ENCODE results near the gene MED25. TPM values are rescaled to one million over a fixed set of nuclear protein-coding genes. Genes with fewer than 3 reads are reported as not detected.
A peak's percentile ranks its signal among the peaks of the same experiment; 100 is the strongest.

MED25 gene
- total RNA-seq, 1 experiment from 2014 or later: 89.7 TPM

- H3K9me3 Mint-ChIP-seq (ENCODE audit: low read depth, unreplicated experiment): peaks cover 5% of the 10 kb centered on the region
- H3K27me3 Mint-ChIP-seq (ENCODE audit: unreplicated experiment): no peaks in the 10 kb centered on the region
- CTCF ChIA-PET: interaction anchor here (0.6 to 2.0 kb wide), 4 partner anchors 12 to 643 kb away, joined by 3 to 9 read pairs (median 4); no protein-coding TSS in a partner anchor
- peak; percentile 96 for DNase-seq
- TF ChIP-seq, protein P1, sequence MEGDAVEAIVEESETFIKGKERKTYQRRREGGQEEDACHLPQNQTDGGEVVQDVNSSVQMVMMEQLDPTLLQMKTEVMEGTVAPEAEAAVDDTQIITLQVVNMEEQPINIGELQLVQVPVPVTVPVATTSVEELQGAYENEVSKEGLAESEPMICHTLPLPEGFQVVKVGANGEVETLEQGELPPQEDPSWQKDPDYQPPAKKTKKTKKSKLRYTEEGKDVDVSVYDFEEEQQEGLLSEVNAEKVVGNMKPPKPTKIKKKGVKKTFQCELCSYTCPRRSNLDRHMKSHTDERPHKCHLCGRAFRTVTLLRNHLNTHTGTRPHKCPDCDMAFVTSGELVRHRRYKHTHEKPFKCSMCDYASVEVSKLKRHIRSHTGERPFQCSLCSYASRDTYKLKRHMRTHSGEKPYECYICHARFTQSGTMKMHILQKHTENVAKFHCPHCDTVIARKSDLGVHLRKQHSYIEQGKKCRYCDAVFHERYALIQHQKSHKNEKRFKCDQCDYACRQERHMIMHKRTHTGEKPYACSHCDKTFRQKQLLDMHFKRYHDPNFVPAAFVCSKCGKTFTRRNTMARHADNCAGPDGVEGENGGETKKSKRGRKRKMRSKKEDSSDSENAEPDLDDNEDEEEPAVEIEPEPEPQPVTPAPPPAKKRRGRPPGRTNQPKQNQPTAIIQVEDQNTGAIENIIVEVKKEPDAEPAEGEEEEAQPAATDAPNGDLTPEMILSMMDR (IDR thresholded peaks at IDR 0.05; ENCODE audit: unreplicated experiment): no peak
- intact Hi-C loops (cut with micrococcal nuclease; ENCODE audit: unreplicated experiment): no loop called here
- peaks cover 72% of the 10 kb centered on the region for H3K36me3 Mint-ChIP-seq (ENCODE audit: insufficient read depth, unreplicated experiment)
- BruUV-seq (replicated peaks): no TSS peak
- H3K4me3 Mint-ChIP-seq (ENCODE audit: low read depth, unreplicated experiment): peak within 1 kb of the TSS; percentile 85
- H3K27ac Mint-ChIP-seq (ENCODE audit: unreplicated experiment): peak within 1 kb of the TSS; percentile 89
- H3K4me1 Mint-ChIP-seq (ENCODE audit: low read depth, unreplicated experiment): peaks cover 36% of the 10 kb centered on the region
Measured at GRCh38 chr19:49850487-49851342, 32.6 kb downstream of the MED25 start, which contains the start of gene PTOV1. TSS of gene PTOV1 (plus strand) at chr19:49851159.

DNA sequence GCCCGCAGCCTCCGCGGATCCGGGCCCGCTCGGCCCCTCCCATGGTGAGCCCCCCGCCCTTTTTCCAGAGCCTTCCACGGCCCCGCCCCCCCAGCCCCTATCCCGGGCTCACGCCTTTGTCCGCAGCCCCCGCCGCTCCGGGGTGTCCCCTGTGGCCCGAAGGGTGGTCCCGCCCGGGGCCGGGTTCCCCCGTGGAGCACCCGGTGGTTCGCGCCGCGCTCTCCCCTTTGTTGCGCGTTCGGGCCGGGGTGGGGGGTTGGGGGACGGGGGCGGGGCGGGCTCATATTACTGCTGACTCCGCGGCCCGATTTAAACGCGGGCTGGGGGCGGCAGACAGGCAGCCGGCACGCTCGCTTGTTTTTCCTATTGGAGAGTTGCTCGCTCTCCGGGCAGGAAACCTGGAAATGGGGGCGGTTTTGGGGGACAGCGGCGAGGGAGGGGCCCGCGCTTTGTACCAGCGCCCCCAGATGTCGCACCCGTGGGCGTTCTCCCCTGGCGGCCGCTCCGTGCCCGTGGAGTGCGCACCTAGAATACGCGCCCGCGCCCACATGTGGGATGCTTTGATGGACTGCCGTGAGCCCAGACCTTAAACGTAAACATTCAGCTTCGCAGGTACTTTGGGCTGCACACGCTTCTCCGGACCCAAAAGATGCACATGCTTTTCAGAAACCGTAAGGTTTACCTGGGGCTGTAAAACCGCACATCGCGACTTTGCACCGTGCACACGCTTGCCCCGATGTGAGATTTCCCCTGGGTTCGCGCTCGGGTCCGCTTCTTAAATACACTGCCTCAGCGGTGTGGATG, 33.6 kb downstream of the MED25 start:
- no TSS peak for BruUV-seq (replicated peaks)
- Mint-ChIP-seq H3K27ac (ENCODE audit: unreplicated experiment) (peak overlapping the region; percentile 89), H3K4me1 (ENCODE audit: low read depth, unreplicated experiment) (peaks cover 36% of the 10 kb centered on the region), H3K36me3 (ENCODE audit: insufficient read depth, unreplicated experiment) (peaks cover 81% of the 10 kb centered on the region), H3K9me3 (ENCODE audit: low read depth, unreplicated experiment) (peaks cover 5% of the 10 kb centered on the region), H3K27me3 (ENCODE audit: unreplicated experiment) (no peaks in the 10 kb centered on the region), H3K4me3 (ENCODE audit: low read depth, unreplicated experiment) (peak overlapping the region; percentile 85)
- TF ChIP-seq, protein P1 (IDR thresholded peaks at IDR 0.05; ENCODE audit: unreplicated experiment): no peak
- intact Hi-C loops (cut with micrococcal nuclease; ENCODE audit: unreplicated experiment): no loop called here
- CTCF ChIA-PET: no interaction called here
- peak; percentile 46 for DNase-seq

GRCh38 chr19:49852631-49853126, 34.6 kb downstream of the MED25 start:
- CTCF ChIA-PET: interaction anchor here (0.5 kb wide), 1 partner anchor 35 kb away, joined by 5 read pairs; no protein-coding TSS in a partner anchor
- intact Hi-C loops (cut with micrococcal nuclease; ENCODE audit: unreplicated experiment): no loop called here
- H3K27me3 Mint-ChIP-seq (ENCODE audit: unreplicated experiment): no peaks in the 10 kb centered on the region
- H3K4me3 Mint-ChIP-seq (ENCODE audit: low read depth, unreplicated experiment): peak overlapping the region; percentile 85
- peaks cover 5% of the 10 kb centered on the region for H3K9me3 Mint-ChIP-seq (ENCODE audit: low read depth, unreplicated experiment)
- BruUV-seq (replicated peaks): TSS peak; percentile 79
- TF ChIP-seq, protein P1 (IDR thresholded peaks at IDR 0.05; ENCODE audit: unreplicated experiment): no peak
- H3K36me3 Mint-ChIP-seq (ENCODE audit: insufficient read depth, unreplicated experiment): peaks cover 92% of the 10 kb centered on the region
- no peak for DNase-seq
- peaks cover 36% of the 10 kb centered on the region for H3K4me1 Mint-ChIP-seq (ENCODE audit: low read depth, unreplicated experiment)
- peak overlapping the region; percentile 89 for H3K27ac Mint-ChIP-seq (ENCODE audit: unreplicated experiment)

DNA sequence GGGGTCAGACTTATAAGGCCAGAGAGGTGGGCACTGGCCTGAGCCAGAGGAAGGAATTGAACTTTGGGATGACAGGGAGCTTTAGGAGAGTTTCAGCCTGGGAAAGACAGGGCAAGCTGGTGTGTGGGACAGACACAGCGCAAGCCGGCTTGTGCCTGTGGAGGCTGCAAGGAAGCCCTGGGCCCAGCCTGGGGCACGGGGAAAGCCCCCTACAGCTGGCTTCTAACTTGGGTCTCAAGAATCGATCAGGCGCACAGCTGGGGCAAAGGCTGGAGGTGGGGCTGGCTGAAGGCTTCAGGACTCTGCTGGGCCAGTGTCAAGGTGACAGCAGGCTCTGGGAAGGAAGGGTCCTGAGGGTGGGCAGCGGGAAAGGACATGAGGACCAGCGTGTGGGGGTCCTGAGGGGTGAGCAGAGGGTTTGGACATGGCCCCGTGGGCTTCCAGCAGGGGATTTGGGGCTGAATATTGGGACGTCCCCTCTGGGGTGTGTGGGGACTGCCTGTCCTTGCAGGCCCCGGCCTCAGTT, 35.8 kb downstream of the MED25 start:
- no peak for DNase-seq
- peak overlapping the region; percentile 44 for H3K27ac Mint-ChIP-seq (ENCODE audit: unreplicated experiment)
- peaks cover 24% of the 10 kb centered on the region for H3K4me1 Mint-ChIP-seq (ENCODE audit: low read depth, unreplicated experiment)
- BruUV-seq (replicated peaks): no TSS peak
- no peaks in the 10 kb centered on the region for H3K27me3 Mint-ChIP-seq (ENCODE audit: unreplicated experiment)
- intact Hi-C loops (cut with micrococcal nuclease; ENCODE audit: unreplicated experiment): no loop called here
- TF ChIP-seq, protein P1 (IDR thresholded peaks at IDR 0.05; ENCODE audit: unreplicated experiment): no peak
- peaks cover 95% of the 10 kb centered on the region for H3K36me3 Mint-ChIP-seq (ENCODE audit: insufficient read depth, unreplicated experiment)
- H3K4me3 Mint-ChIP-seq (ENCODE audit: low read depth, unreplicated experiment): no peak overlapping the region
- CTCF ChIA-PET: interaction anchor here (0.7 kb wide), 1 partner anchor 24 kb away, joined by 3 read pairs; no protein-coding TSS in a partner anchor
- H3K9me3 Mint-ChIP-seq (ENCODE audit: low read depth, unreplicated experiment): peaks cover 4% of the 10 kb centered on the region

Data from Calu3 (cell line).